AG09319 (cell line): ENCODE measurements around the gene TOR3A.
A peak's percentile ranks its signal among the peaks of the same experiment; 100 is the strongest.

ENCODE experiments used
- DNase-seq: peaks from one replicate; pipeline ENCODE4 v3.0.0-alpha.2; 2010; ENCODE audit warnings: low read depth; ENCODE audit errors: extremely low read depth
- TF ChIP-seq, protein P1 (sequence below): IDR thresholded peaks from 2 replicates; pipeline ENCODE4 v1.5.1; 2011; ENCODE audit warnings: low read depth, mild to moderate bottlenecking, inconsistent platforms, low read length, moderate library complexity

The TOR3A gene

DNA sequence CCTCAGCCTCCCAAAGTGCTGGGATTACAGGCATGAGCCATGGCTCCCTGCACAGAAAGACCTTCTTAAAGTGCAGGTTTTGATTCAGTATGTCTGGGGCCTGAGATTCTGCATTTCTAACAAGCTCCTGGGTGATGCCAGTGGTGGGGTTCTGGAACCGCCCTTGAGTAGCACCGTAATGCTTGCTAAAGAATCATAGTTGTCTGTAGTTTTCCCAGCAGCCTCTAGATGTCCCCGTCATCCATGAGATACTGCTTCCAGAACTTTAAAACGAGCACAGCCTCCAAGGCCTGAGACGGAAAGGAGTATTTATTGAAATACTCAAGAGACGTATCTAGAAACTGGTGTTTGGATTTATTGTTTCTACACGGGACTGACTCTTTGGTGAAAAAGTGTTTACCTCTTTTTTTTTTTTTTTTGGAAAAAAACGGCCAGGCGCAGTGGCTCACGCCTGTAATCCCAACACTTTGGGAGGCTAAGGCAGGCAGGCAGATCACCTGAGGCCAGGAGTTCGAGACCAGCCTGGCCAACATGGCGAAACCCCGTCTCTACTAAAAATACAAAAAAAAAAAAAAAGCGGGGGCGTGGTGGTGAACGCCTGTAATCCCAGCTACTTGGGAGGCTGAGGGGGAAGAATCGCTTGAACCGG is 2.6 kb upstream of the TOR3A start:
- TF ChIP-seq, protein P1, sequence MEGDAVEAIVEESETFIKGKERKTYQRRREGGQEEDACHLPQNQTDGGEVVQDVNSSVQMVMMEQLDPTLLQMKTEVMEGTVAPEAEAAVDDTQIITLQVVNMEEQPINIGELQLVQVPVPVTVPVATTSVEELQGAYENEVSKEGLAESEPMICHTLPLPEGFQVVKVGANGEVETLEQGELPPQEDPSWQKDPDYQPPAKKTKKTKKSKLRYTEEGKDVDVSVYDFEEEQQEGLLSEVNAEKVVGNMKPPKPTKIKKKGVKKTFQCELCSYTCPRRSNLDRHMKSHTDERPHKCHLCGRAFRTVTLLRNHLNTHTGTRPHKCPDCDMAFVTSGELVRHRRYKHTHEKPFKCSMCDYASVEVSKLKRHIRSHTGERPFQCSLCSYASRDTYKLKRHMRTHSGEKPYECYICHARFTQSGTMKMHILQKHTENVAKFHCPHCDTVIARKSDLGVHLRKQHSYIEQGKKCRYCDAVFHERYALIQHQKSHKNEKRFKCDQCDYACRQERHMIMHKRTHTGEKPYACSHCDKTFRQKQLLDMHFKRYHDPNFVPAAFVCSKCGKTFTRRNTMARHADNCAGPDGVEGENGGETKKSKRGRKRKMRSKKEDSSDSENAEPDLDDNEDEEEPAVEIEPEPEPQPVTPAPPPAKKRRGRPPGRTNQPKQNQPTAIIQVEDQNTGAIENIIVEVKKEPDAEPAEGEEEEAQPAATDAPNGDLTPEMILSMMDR, result peak; percentile 76
- DNase-seq, result peak; percentile 46

DNA sequence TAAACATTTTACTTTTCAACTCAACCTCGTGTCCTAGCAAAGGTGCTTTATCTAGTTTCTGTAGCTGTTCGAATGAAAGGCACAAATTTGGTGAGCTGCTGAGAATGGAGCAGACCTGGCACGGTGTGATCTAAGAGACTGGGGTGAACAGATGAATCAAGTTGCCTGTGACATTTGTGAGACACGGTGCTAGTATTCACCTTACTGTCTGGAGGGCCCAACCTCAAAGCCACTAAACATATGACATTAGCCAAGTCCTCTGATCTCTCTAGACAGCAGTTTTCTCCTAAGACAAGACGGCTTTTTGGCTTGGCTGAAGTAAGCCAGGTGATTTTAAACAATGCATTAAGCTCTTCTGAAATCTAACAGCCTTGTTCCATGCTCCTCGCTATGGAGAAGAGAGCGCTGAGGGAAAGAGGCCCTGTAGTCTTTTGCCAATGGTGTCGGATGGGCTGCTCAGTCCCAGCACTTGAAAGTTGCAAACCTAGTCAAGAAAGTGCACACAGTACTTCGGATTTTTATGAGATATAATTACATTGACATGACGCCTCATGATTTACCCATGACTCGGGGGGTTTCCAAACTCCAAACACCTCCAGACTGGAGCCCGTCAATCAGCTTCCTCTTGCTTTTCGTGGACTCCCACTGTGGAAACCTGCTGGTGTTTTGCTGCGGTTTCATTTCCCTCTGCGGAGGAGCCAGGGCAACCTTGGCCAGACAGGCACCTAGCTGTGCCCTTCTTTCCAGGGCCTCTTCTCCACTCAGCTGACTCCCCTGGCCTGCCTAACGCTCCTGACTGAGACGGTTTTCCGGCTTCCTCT is 794 bp upstream of the TOR3A start:
- no peak for DNase-seq
- TF ChIP-seq, protein P1, result no peak

DNA sequence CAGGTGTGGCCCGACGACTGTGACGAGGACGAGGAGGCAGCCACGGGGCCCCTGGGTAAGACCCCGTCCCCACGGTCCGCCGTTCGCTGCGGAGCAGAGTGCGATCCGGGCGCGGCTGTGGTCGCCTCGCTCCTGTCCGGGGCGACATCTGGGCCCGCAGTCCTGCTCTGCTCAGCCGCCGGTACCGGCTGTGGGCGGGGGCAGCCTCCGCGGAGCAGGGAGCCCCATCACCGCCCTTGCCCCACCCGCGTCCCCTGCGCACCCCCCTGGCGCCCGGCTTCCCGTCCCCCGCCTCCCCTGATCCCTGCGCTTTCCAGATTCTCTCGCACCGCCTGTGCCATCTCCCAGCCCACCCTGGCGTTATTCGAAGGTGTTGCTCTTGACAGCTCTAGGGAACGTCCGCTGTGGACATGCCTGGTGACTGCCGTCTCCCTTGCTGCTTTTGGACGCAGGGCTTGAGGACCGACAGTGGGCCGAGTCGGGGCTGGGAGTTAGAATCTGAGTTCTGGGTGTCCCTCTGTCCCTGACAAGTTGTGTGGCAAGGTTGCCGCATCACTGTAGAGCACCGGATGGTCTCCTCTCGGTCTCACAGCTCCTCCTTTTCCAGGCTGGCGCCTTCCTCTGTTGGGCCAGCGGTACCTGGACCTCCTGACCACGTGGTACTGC is 596 bp downstream of the TOR3A start:
- TF ChIP-seq, protein P1, result no peak
- no peak for DNase-seq

DNA sequence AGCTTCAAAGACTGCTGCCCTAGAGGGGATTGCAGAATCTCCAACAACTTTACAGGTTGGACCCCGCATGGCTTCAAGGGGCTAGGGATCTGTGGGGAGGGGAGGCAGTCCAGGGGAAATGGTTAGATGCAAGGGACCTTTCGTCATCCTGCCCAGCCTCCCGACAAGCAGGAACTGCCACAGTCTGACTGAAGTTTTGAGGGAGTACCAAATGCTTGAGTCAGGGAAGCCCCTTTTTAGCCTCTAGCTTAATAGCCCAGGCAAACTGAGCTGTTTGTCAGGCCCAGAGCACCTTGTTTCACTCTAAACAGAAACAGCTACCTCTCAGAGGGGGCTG is 1.1 kb downstream of the TOR3A start:
- no peak for DNase-seq
- TF ChIP-seq, protein P1, result no peak

DNA sequence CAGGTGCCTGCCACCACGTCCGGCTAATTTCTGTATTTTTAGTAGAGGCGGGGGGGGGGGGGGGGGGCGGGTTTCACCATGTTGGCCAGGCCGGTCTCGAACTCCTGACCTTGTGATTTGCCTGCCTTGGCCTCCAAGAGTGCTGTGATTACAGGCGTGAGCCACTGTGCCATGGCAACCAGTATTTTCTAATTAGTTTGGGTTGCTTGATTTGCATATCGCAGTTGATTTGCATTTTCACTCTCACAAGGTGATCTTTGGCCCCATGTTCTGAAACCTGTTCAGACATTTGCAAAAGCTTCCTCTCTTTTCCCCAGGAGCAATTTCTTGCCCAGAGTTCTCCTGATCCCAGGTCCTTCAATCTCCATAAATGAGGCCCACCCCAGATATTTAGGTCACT is 1.7 kb downstream of the TOR3A start:
- no peak for DNase-seq
- TF ChIP-seq, protein P1, result no peak

DNA sequence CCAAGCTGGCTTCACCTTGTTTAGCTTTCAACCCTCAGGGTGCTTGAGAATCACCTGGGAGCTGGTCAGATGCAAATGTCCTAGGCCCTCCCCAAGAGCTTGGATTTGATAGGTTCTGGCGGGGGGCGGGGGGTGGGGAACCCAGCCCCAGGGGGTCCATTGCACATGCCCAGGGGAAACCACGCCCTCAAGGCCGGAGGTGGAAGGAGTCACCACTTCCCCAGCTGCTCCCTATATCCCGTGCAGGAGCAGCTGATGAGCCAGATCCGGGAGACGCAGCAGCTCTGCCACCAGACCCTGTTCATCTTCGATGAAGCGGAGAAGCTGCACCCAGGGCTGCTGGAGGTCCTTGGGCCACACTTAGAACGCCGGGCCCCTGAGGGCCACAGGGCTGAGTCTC is 5.8 kb downstream of the TOR3A start:
- TF ChIP-seq, protein P1, result no peak
- no peak for DNase-seq
